Trophoblast cell (in vitro differentiated cells and primary cell): ENCODE results near the gene INTU.

Experiments used
- DNase-seq, 2 donors: peaks; one replicate each; pipeline ENCODE4 v3.0.0-alpha.2; 2016
- H2AFZ ChIP-seq: 2 replicates; pipeline ENCODE4 v1.6.1; 2013; ENCODE audit warnings: low read length, moderate library complexity, mild to moderate bottlenecking; ENCODE audit not compliant: insufficient read depth, poor library complexity
- H2AK5ac ChIP-seq: 2 replicates; pipeline ENCODE4 v1.6.1; 2013; ENCODE audit warnings: mild to moderate bottlenecking, low read length
- H2BK120ac ChIP-seq: 2 replicates; pipeline ENCODE4 v1.6.1; 2013; ENCODE audit warnings: low read length, mild to moderate bottlenecking, moderate library complexity; ENCODE audit not compliant: insufficient read depth, poor library complexity
- H2BK12ac ChIP-seq: 2 replicates; pipeline ENCODE4 v1.6.1; 2013; ENCODE audit warnings: mild to moderate bottlenecking, low read length, moderate library complexity
- H2BK5ac ChIP-seq: 2 replicates; pipeline ENCODE4 v1.6.1; 2013; ENCODE audit warnings: low read length, low read depth, moderate library complexity, mild to moderate bottlenecking; ENCODE audit not compliant: poor library complexity
- H3K14ac ChIP-seq: 2 replicates; pipeline ENCODE4 v1.6.1; 2013; ENCODE audit warnings: mild to moderate bottlenecking, low read length
- H3K18ac ChIP-seq: 2 replicates; pipeline ENCODE4 v1.6.1; 2013; ENCODE audit warnings: mild to moderate bottlenecking, low read length
- H3K23ac ChIP-seq: 2 replicates; pipeline ENCODE4 v1.6.1; 2013; ENCODE audit warnings: low read length
- H3K27ac ChIP-seq: 2 replicates; pipeline ENCODE4 v1.5.1; 2013; ENCODE audit warnings: low read depth, mild to moderate bottlenecking, inconsistent platforms, low read length, moderate library complexity
- H3K27me3 ChIP-seq: 2 replicates; pipeline ENCODE4 v1.6.1; 2013; ENCODE audit warnings: inconsistent platforms, mild to moderate bottlenecking, low read length, moderate library complexity; ENCODE audit not compliant: insufficient read depth
- H3K36me3 ChIP-seq, 2 experiments: 1 replicate in 1 of 2; 2 replicates in 1 of 2; pipeline ENCODE4 v1.6.1; 2013; ENCODE audit warnings: low read length in 2 of 2, mild to moderate bottlenecking in 2 of 2, moderate library complexity in 1 of 2; ENCODE audit not compliant: insufficient read depth in 2 of 2, control insufficient read depth in 1 of 2
- H3K4ac ChIP-seq: 2 replicates; pipeline ENCODE4 v1.6.1; 2013; ENCODE audit warnings: low read depth, mild to moderate bottlenecking, low read length, moderate library complexity
- H3K4me1 ChIP-seq, 2 experiments: 1 replicate in 1 of 2; 2 replicates in 1 of 2; pipeline ENCODE4 v1.6.1; 2013; ENCODE audit warnings: low read length in 2 of 2, mild to moderate bottlenecking in 2 of 2, moderate library complexity in 1 of 2; ENCODE audit not compliant: insufficient read depth in 2 of 2, control insufficient read depth in 1 of 2
- H3K4me2 ChIP-seq: 2 replicates; pipeline ENCODE4 v1.6.1; 2013; ENCODE audit warnings: inconsistent platforms, mild to moderate bottlenecking, low read length, moderate library complexity
- H3K4me3 ChIP-seq: 2 replicates; pipeline ENCODE4 v1.5.1; 2013; ENCODE audit warnings: mild to moderate bottlenecking, low read depth, low read length, inconsistent platforms
- H3K79me1 ChIP-seq: one replicate; pipeline ENCODE4 v1.6.1; 2013; ENCODE audit warnings: low read length
- H3K79me2 ChIP-seq: 2 replicates; pipeline ENCODE4 v1.6.1; 2013; ENCODE audit warnings: low read length, mild to moderate bottlenecking; ENCODE audit not compliant: control insufficient read depth, insufficient read depth, poor library complexity
- H3K9ac ChIP-seq: 2 replicates; pipeline ENCODE4 v1.6.1; 2013; ENCODE audit warnings: mild to moderate bottlenecking, low read length
- H3K9me3 ChIP-seq: 2 replicates; pipeline ENCODE4 v1.6.1; 2013; ENCODE audit warnings: low read depth, mild to moderate bottlenecking, control low read depth, inconsistent platforms, low read length; ENCODE audit not compliant: insufficient read depth
- H4K12ac ChIP-seq: 2 replicates; pipeline ENCODE4 v1.6.1; 2013; ENCODE audit warnings: low read depth, mild to moderate bottlenecking, low read length, moderate library complexity
- H4K8ac ChIP-seq: 2 replicates; pipeline ENCODE4 v1.6.1; 2013; ENCODE audit warnings: low read depth, mild to moderate bottlenecking, low read length, moderate library complexity
- H4K91ac ChIP-seq: one replicate; pipeline ENCODE4 v1.6.1; 2013; ENCODE audit warnings: low read depth, mild to moderate bottlenecking, low read length, moderate library complexity
- WGBS: extraction: QIAGEN DNeasy Blood & Tissue Kit; methylation state at CpG from one replicate; pipeline ENCODE4 v1.1.7; 2013; ENCODE audit warnings: missing lambda C conversion rate; ENCODE audit not compliant: insufficient read length, insufficient coverage; ENCODE audit errors: extremely low coverage; 5-methylcytosine and 5-hydroxymethylcytosine counted together

Gene INTU

DNA sequence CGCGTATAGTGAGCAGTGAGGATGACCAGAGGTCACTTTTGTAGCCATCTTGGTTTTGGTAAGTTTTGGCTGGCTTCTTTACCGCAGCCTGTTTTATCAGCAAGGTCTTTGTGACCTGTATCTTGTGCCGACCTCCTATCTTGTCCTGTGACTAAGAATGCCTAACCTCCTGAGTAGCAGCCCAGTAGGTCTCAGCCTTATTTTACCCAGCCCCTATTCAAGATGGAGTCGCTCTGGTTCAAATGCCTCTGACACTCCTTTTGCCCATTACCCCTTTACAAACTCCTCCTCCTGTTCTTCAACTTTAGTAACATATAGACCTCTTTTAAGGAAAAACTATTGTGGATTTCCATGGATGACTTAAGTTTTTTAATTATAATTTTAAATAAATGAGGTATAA lies 2.6 kb upstream of the INTU start:
- Histone ChIP-seq H2AK5ac (no peak overlapping the region), H4K12ac (no peak overlapping the region), H2AFZ (no peak overlapping the region), H3K4me2 (no peak overlapping the region), H3K4me1 (peaks cover 0 to 2% of the 10 kb centered on the region in 2 experiments), H2BK120ac (no peak overlapping the region), H3K79me1 (peaks cover 3% of the 10 kb centered on the region), H3K27me3 (no peaks in the 10 kb centered on the region), H3K4ac (no peak overlapping the region), H3K23ac (no peak overlapping the region), H3K36me3 (no peaks in the 10 kb centered on the region), H3K9me3 (no peaks in the 10 kb centered on the region), H4K91ac (no peak overlapping the region), H3K9ac (no peak overlapping the region), H3K4me3 (no peak overlapping the region), H4K8ac (no peak overlapping the region), H3K14ac (no peak overlapping the region), H3K18ac (no peak overlapping the region), H3K27ac (no peak overlapping the region), H2BK5ac (no peak overlapping the region), H3K79me2 (no peaks in the 10 kb centered on the region), H2BK12ac (no peak overlapping the region)
- WGBS, result no CpG with 5 or more reads among the region's 5 CpGs
- DNase-seq, result no peak

GRCh38 chr4:127631420-127631819 lies 1.3 kb upstream of the INTU start:
- H3K23ac ChIP-seq, result no peak overlapping the region
- H3K27me3 ChIP-seq, result no peaks in the 10 kb centered on the region
- H3K18ac ChIP-seq, result no peak overlapping the region
- H4K12ac ChIP-seq, result no peak overlapping the region
- H2BK120ac ChIP-seq, result no peak overlapping the region
- no peak overlapping the region for H3K4me2 ChIP-seq
- peaks cover 0 to 2% of the 10 kb centered on the region in 2 experiments for H3K4me1 ChIP-seq
- peak in 1 of 2 donors; percentile 16 for DNase-seq
- H2AK5ac ChIP-seq, result no peak overlapping the region
- H3K79me1 ChIP-seq, result peaks cover 3% of the 10 kb centered on the region
- no peaks in the 10 kb centered on the region for H3K79me2 ChIP-seq
- no peaks in the 10 kb centered on the region for H3K36me3 ChIP-seq
- no CpG with 5 or more reads among the region's 2 CpGs for WGBS
- no peaks in the 10 kb centered on the region for H3K9me3 ChIP-seq
- no peak overlapping the region for H4K8ac ChIP-seq
- H3K9ac ChIP-seq, result no peak overlapping the region
- H3K27ac ChIP-seq, result no peak overlapping the region
- H4K91ac ChIP-seq, result no peak overlapping the region
- H2BK12ac ChIP-seq, result no peak overlapping the region
- no peak overlapping the region for H2AFZ ChIP-seq
- no peak overlapping the region for H2BK5ac ChIP-seq
- no peak overlapping the region for H3K4ac ChIP-seq
- H3K4me3 ChIP-seq, result no peak overlapping the region
- no peak overlapping the region for H3K14ac ChIP-seq

DNA sequence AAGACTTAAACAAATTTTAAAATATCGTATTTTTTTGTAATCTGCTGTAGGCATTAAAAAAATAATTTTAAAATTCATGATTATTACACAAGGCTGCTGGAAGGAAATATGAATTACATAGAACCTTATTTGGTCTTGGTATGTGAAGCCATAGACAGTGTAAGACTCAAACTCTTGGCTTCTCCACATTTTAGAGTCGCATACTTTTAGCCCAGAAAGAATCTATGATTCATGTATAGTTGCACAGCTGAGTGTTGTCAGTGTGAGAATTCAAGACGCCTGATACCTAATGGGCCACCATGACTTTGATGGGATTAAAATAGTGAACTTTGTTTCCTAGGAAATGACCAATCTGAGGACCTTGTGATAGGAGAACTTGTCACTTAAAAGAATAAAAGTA lies 1.4 kb downstream of the INTU start:
- no peak overlapping the region for H4K12ac ChIP-seq
- no peak overlapping the region for H4K8ac ChIP-seq
- H3K9ac ChIP-seq, result no peak overlapping the region
- H3K14ac ChIP-seq, result no peak overlapping the region
- H3K23ac ChIP-seq, result no peak overlapping the region
- H2BK120ac ChIP-seq, result no peak overlapping the region
- H3K27ac ChIP-seq, result no peak overlapping the region
- H2BK12ac ChIP-seq, result no peak overlapping the region
- H3K36me3 ChIP-seq, result no peaks in the 10 kb centered on the region
- no CpG with 5 or more reads among the region's 3 CpGs for WGBS
- H3K4ac ChIP-seq, result no peak overlapping the region
- peak in 1 of 2 donors; percentile 84 for DNase-seq
- no peak overlapping the region for H2AK5ac ChIP-seq
- peaks cover 3% of the 10 kb centered on the region for H3K79me1 ChIP-seq
- H2AFZ ChIP-seq, result no peak overlapping the region
- H2BK5ac ChIP-seq, result no peak overlapping the region
- no peaks in the 10 kb centered on the region for H3K9me3 ChIP-seq
- H4K91ac ChIP-seq, result no peak overlapping the region
- H3K27me3 ChIP-seq, result no peaks in the 10 kb centered on the region
- H3K18ac ChIP-seq, result no peak overlapping the region
- H3K4me3 ChIP-seq, result no peak overlapping the region
- no peak overlapping the region for H3K4me2 ChIP-seq
- no peaks in the 10 kb centered on the region for H3K79me2 ChIP-seq
- peaks cover 0 to 2% of the 10 kb centered on the region in 2 experiments for H3K4me1 ChIP-seq

- Histone ChIP-seq H4K91ac (no peak overlapping the region), H4K12ac (no peak overlapping the region), H3K23ac (no peak overlapping the region), H3K4me2 (no peak overlapping the region), H3K36me3 (peaks cover 2 to 5% of the 10 kb centered on the region in 2 experiments), H2BK120ac (no peak overlapping the region), H2BK5ac (no peak overlapping the region), H3K18ac (no peak overlapping the region), H3K4ac (no peak overlapping the region), H2AK5ac (no peak overlapping the region), H3K9ac (no peak overlapping the region), H3K4me1 (no peaks in the 10 kb centered on the region), H3K4me3 (no peak overlapping the region), H3K14ac (no peak overlapping the region), H3K79me1 (no peaks in the 10 kb centered on the region), H4K8ac (no peak overlapping the region), H3K27ac (no peak overlapping the region), H2BK12ac (no peak overlapping the region), H3K79me2 (no peaks in the 10 kb centered on the region), H2AFZ (no peak overlapping the region), H3K9me3 (no peaks in the 10 kb centered on the region), H3K27me3 (no peaks in the 10 kb centered on the region)
- no peak for DNase-seq
- WGBS, result no CpG with 5 or more reads among the region's 4 CpGs
Observed at GRCh38 chr4:127641524-127641923, 8.8 kb downstream of the INTU start.
